ENCODE data around the gene RLN3. TPM values are rescaled to one million over a fixed set of nuclear protein-coding genes. Genes with fewer than 3 reads are reported as not detected.
"Not testable (repeated sequence)": the region's sequence is repeated elsewhere in the genome, so short reads cannot be mapped to it uniquely, and the experiment has no call there.

RLN3 gene
- total RNA-seq, 6 donors from 2014 or later, result 0.43 TPM; not detected in 5

- H3K4me3 ChIP-seq, result peak within 1 kb of the TSS; percentile 51 to 83 (median 72)
- no peaks in the 10 kb centered on the region for H3K36me3 ChIP-seq
- H3K27me3 ChIP-seq, result no peaks in the 10 kb centered on the region
- TF ChIP-seq CTCF (IDR thresholded peaks at IDR 0.05), result peak; percentile 62 to 82 (median 68)
- no peak for TF ChIP-seq EP300 (IDR thresholded peaks at IDR 0.05)
- peak; percentile 39 to 67 for TF ChIP-seq POLR2AphosphoS5 (IDR thresholded peaks at IDR 0.05)
- TF ChIP-seq POLR2A (IDR thresholded peaks at IDR 0.05), result peak in 2 of 4 donors; percentile 63 to 73
- DNase-seq, result peak; percentile 66 to 93
- peak; percentile 82 to 87 for ATAC-seq (ENCODE audit: low FRiP score in 2 of 2)
- H3K9me3 ChIP-seq, result no peaks in the 10 kb centered on the region
- peaks cover 10 to 22% (median 13%) of the 10 kb centered on the region in 4 donors for H3K4me1 ChIP-seq
- H3K27ac ChIP-seq, result peak within 1 kb of the TSS; percentile 76 to 93 (median 92)
- WGBS, 2 donors, result 0 to 2% methylated on average over 27 to 51 of the region's 63 CpGs
Observed at GRCh38 chr19:14031719-14032480, 4.0 kb downstream of the RLN3 start, which contains the start of gene IL27RA. Gene IL27RA, plus strand, starts transcription at chr19:14031762. Its CDS starts 111 bp downstream, at chr19:14031873.

- 93 to 94% methylated on average over 2 of the region's 2 CpGs for WGBS, 2 donors
- Histone ChIP-seq H3K27ac (no peak overlapping the region), H3K27me3 (no peaks in the 10 kb centered on the region), H3K9me3 (no peaks in the 10 kb centered on the region), H3K4me3 (no peak overlapping the region), H3K4me1 (peaks cover 10 to 22% (median 13%) of the 10 kb centered on the region in 4 donors), H3K36me3 (no peaks in the 10 kb centered on the region)
- ATAC-seq (ENCODE audit: low FRiP score in 2 of 2), result no peak
- no peak for TF ChIP-seq CTCF (IDR thresholded peaks at IDR 0.05)
- TF ChIP-seq POLR2A (IDR thresholded peaks at IDR 0.05), result no peak
- no peak for TF ChIP-seq POLR2AphosphoS5 (IDR thresholded peaks at IDR 0.05)
- TF ChIP-seq EP300 (IDR thresholded peaks at IDR 0.05), result no peak
- DNase-seq, result no peak
Observed at GRCh38 chr19:14033946-14034345, 6.0 kb downstream of the RLN3 start.

- 87 to 91% methylated on average over 12 of the region's 12 CpGs for WGBS, 2 donors
- not testable (repeated sequence) for H3K27me3 ChIP-seq; H3K9me3 ChIP-seq; H3K27ac ChIP-seq; ATAC-seq (ENCODE audit: low FRiP score in 2 of 2); H3K36me3 ChIP-seq; DNase-seq; H3K4me3 ChIP-seq
- peaks cover 10 to 22% (median 13%) of the 10 kb centered on the region in 4 donors for H3K4me1 ChIP-seq
Observed at GRCh38 chr19:14035159-14035558, 7.2 kb downstream of the RLN3 start.

GRCh38 chr19:14035706-14036105, 7.8 kb downstream of the RLN3 start:
- Histone ChIP-seq H3K4me3 (no peak overlapping the region), H3K4me1 (peaks cover 10 to 20% (median 13%) of the 10 kb centered on the region in 4 donors), H3K27me3 (no peaks in the 10 kb centered on the region), H3K27ac (no peak overlapping the region), H3K9me3 (no peaks in the 10 kb centered on the region), H3K36me3 (peaks cover 0 to 12% (median 4%) of the 10 kb centered on the region in 4 donors)
- 80 to 81% methylated on average over 7 of the region's 7 CpGs for WGBS, 2 donors
- TF ChIP-seq CTCF (IDR thresholded peaks at IDR 0.05), result no peak
- no peak for TF ChIP-seq EP300 (IDR thresholded peaks at IDR 0.05)
- TF ChIP-seq POLR2AphosphoS5 (IDR thresholded peaks at IDR 0.05), result no peak
- no peak for TF ChIP-seq POLR2A (IDR thresholded peaks at IDR 0.05)
- DNase-seq (no peak), ATAC-seq (ENCODE audit: low FRiP score in 2 of 2) (no peak)

- 92 to 93% methylated on average over 5 to 7 of the region's 7 CpGs for WGBS, 2 donors
- peaks cover 4 to 9% (median 6%) of the 10 kb centered on the region in 4 donors for H3K4me1 ChIP-seq
- H3K9me3 ChIP-seq, result no peaks in the 10 kb centered on the region
- H3K27ac ChIP-seq, result no peak overlapping the region
- no peaks in the 10 kb centered on the region for H3K27me3 ChIP-seq
- no peak overlapping the region for H3K4me3 ChIP-seq
- no peak for DNase-seq
- H3K36me3 ChIP-seq, result peaks cover 0 to 20% (median 6%) of the 10 kb centered on the region in 4 donors
- ATAC-seq (ENCODE audit: low FRiP score in 2 of 2), result no peak
- TF ChIP-seq CTCF (IDR thresholded peaks at IDR 0.05) (no peak), POLR2AphosphoS5 (IDR thresholded peaks at IDR 0.05) (no peak), POLR2A (IDR thresholded peaks at IDR 0.05) (no peak), EP300 (IDR thresholded peaks at IDR 0.05) (no peak)
Observed at GRCh38 chr19:14039181-14039580, 11.2 kb downstream of the RLN3 start.
